ENCODE measurements around the gene TATDN3. TPM values are rescaled to one million over a fixed set of nuclear protein-coding genes. Genes with fewer than 3 reads are reported as not detected.

Gene TATDN3
- total RNA-seq, 1 experiment from 2014 or later: 13.8 TPM

DNA sequence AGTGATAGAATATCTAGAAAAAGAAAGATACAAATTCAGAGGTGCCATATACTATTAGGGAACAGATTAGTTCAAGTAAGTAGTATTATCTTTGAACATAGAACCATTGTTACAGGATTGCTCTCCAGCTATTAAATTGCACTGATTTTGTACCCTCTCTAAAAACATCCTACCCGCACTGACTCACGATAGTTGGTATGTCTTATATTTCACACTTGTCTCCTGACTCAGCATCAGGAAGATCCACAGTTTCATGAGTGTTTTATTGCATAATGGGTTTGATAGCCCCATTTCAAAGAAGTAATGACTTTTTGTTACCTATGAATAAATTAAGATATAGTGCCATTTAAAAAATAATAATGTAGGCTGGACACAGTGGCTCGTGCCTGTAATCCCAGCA is 6.0 kb downstream of the TATDN3 start:
- H3K23me2 ChIP-seq (ENCODE audit: insufficient read length, low read depth, low read length, poor library complexity, severe bottlenecking): no peaks in the 10 kb centered on the region
- WGBS (ENCODE audit: extremely low coverage, insufficient read length, low lambda C conversion rate): no CpG with 5 or more reads among the region's 3 CpGs
- H2BK120ac ChIP-seq (ENCODE audit: low read depth, low read length, poor library complexity, severe bottlenecking): no peak overlapping the region
- H3K36me3 Mint-ChIP-seq (ENCODE audit: insufficient read depth in 1 of 3, low read depth in 3 of 3): peaks cover 5 to 32% (median 20%) of the 10 kb centered on the region in 3 experiments
- no peaks in the 10 kb centered on the region for H3K79me2 ChIP-seq (ENCODE audit: insufficient read depth, low read length)
- H4K91ac ChIP-seq (ENCODE audit: insufficient read length, low read depth, low read length): no peak overlapping the region
- no peak overlapping the region for H3K23ac ChIP-seq (ENCODE audit: insufficient read length, low read depth, low read length)
- no peaks in the 10 kb centered on the region for H3K27me3 ChIP-seq (ENCODE audit: insufficient read depth, low read length)
- H3K27me3 Mint-ChIP-seq (ENCODE audit: low read depth): no peaks in the 10 kb centered on the region
- H2BK20ac ChIP-seq (ENCODE audit: low read depth, low read length, poor library complexity, severe bottlenecking): no peak overlapping the region
- no peak overlapping the region for H3K56ac ChIP-seq (ENCODE audit: insufficient read length, low read depth, low read length)
- H4K20me1 ChIP-seq (ENCODE audit: control insufficient read depth, insufficient read depth, insufficient read length): no peaks in the 10 kb centered on the region
- DNase-seq: no peak
- no peaks in the 10 kb centered on the region; the same call in 1 of the 2 replicates for H3K4me1 ChIP-seq (ENCODE audit: insufficient read depth, low read length)
- H3K4me2 ChIP-seq (ENCODE audit: insufficient read depth, insufficient read length, low read length): no peak overlapping the region
- no peak overlapping the region for H2BK5ac ChIP-seq (ENCODE audit: insufficient read length, low read length)
- H3K79me1 ChIP-seq (ENCODE audit: insufficient read depth, low read depth, low read length, poor library complexity, severe bottlenecking): no peaks in the 10 kb centered on the region
- H3K9me3 ChIP-seq (ENCODE audit: control insufficient read depth, low read depth, low read length): no peaks in the 10 kb centered on the region
- H3K9ac ChIP-seq (ENCODE audit: extremely low read depth, insufficient read length, low read length): no peak overlapping the region
- no peak overlapping the region for H3K4me3 Mint-ChIP-seq
- no peaks in the 10 kb centered on the region for H3K9me3 Mint-ChIP-seq
- H3K4ac ChIP-seq (ENCODE audit: low read depth, low read length): no peak overlapping the region
- no peak overlapping the region for H4K8ac ChIP-seq (replicated peaks; ENCODE audit: insufficient read length, low read depth, low read length)
- no peak overlapping the region for H2BK12ac ChIP-seq (ENCODE audit: insufficient read length, low read depth, low read length)
- H3K4me1 Mint-ChIP-seq: peaks cover 13% of the 10 kb centered on the region in 2 experiments
- no peak overlapping the region for H3T11ph ChIP-seq (ENCODE audit: low read length)
- H4K5ac ChIP-seq (ENCODE audit: insufficient read length, low read depth, low read length): no peak overlapping the region
- TF ChIP-seq, protein P1, sequence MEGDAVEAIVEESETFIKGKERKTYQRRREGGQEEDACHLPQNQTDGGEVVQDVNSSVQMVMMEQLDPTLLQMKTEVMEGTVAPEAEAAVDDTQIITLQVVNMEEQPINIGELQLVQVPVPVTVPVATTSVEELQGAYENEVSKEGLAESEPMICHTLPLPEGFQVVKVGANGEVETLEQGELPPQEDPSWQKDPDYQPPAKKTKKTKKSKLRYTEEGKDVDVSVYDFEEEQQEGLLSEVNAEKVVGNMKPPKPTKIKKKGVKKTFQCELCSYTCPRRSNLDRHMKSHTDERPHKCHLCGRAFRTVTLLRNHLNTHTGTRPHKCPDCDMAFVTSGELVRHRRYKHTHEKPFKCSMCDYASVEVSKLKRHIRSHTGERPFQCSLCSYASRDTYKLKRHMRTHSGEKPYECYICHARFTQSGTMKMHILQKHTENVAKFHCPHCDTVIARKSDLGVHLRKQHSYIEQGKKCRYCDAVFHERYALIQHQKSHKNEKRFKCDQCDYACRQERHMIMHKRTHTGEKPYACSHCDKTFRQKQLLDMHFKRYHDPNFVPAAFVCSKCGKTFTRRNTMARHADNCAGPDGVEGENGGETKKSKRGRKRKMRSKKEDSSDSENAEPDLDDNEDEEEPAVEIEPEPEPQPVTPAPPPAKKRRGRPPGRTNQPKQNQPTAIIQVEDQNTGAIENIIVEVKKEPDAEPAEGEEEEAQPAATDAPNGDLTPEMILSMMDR (conservative IDR thresholded peaks at IDR 0.05): no peak
- no peak overlapping the region for H3K27ac Mint-ChIP-seq
- H2BK15ac ChIP-seq (ENCODE audit: low read depth, low read length): no peak overlapping the region
- no peak overlapping the region for H2AK5ac ChIP-seq (ENCODE audit: insufficient read length, low read length)
- no peak overlapping the region for H2AFZ ChIP-seq (ENCODE audit: low read length)
- no peak overlapping the region for H3K27ac ChIP-seq (ENCODE audit: insufficient read length, low read depth, low read length)
- H3K18ac ChIP-seq (ENCODE audit: insufficient read length, low read depth, low read length): no peak overlapping the region
- H3K14ac ChIP-seq (ENCODE audit: insufficient read depth, low read length): no peak overlapping the region
